Measurements from ENCODE around the gene E2F3. TPM values are rescaled to one million over a fixed set of nuclear protein-coding genes. Genes with fewer than 3 reads are reported as not detected.

E2F3 gene
- total and polyA plus RNA-seq, 12 donors: 5.2 to 12.0 (median 7.8) TPM

DNA sequence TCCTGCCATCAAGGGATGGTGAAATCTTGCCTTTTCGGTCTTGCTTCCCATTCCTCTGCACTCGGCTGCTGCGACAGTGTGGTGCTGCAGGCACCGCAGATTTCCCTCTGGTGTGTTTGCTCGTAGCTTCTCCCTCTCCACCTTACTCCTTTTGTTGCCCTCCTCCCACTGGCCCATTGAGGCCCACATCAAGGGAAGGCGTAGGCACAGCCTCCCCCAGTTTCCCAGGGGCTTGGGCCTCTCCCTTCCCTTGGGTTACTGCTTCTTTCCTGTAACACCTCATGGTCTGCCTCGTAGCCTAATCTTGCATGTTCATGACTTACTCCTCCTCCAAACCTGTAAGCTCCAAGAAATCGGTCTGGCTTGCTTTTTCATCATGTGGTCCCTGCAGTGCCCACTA lies 9.9 kb downstream of the E2F3 start:
- intact Hi-C loops (cut with DNase I): loop anchor here in 1 of 2 donors (10.0 kb wide), 1 partner anchor 113 kb away; no protein-coding TSS in a partner anchor

DNA sequence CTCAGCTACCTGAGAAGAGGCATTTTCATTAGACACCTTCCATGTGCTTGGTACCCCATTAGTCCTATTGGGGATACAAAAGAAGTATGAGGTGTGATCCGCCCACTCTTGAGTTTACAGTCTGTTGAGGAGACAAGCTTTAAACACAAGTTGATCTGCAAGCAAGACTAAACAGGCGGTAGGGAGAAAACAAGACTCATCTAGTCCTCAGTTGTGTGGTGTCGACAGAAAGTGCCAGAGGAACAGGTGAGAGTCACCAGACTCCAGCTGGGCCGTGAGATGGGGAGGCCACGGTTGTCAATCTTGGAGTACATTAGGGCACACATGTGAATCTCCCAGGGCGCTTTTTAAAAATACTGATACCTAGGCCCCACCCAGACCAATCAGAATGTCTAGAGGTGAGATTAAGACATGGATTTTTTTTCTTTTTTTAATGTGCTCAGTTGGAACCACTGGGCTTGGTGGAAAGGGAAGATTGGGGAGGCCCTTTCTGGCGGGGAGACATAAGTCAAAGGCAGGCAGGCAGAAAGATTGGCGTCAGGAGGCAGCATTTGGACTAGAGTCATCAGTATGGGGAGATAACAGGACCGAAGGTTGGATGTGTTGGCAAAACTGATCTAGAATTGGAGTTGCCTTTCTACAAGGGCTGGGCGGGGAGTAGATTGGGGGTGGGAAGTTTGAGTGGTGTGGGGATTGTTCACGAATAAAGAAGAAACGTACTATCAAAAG lies 10.4 kb downstream of the E2F3 start:
- H3K4me1 ChIP-seq (replicated peaks in 1 of 2): peaks cover 0 to 12% of the 10 kb centered on the region in 2 donors
- H3K4me3 ChIP-seq: no peak overlapping the region
- intact Hi-C loops (cut with DNase I): loop anchor here in 1 of 2 donors (10.0 kb wide), 1 partner anchor 113 kb away; no protein-coding TSS in a partner anchor
- DNase-seq: no peak
- H3K9me3 ChIP-seq (replicated peaks in 1 of 3): no peaks in the 10 kb centered on the region
- TF ChIP-seq POLR2A (IDR thresholded peaks at IDR 0.05): no peak
- TF ChIP-seq, protein P1, sequence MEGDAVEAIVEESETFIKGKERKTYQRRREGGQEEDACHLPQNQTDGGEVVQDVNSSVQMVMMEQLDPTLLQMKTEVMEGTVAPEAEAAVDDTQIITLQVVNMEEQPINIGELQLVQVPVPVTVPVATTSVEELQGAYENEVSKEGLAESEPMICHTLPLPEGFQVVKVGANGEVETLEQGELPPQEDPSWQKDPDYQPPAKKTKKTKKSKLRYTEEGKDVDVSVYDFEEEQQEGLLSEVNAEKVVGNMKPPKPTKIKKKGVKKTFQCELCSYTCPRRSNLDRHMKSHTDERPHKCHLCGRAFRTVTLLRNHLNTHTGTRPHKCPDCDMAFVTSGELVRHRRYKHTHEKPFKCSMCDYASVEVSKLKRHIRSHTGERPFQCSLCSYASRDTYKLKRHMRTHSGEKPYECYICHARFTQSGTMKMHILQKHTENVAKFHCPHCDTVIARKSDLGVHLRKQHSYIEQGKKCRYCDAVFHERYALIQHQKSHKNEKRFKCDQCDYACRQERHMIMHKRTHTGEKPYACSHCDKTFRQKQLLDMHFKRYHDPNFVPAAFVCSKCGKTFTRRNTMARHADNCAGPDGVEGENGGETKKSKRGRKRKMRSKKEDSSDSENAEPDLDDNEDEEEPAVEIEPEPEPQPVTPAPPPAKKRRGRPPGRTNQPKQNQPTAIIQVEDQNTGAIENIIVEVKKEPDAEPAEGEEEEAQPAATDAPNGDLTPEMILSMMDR (IDR thresholded peaks at IDR 0.05): no peak
- H3K36me3 ChIP-seq (replicated peaks in 1 of 2): no peaks in the 10 kb centered on the region
- 95 to 98% (median 96%) methylated on average over 12 of the region's 12 CpGs for WGBS, 4 donors
- no peak overlapping the region for H3K27ac ChIP-seq
- H3K27me3 ChIP-seq: no peaks in the 10 kb centered on the region

More for the DNA sequence above, 9.9 kb downstream of the E2F3 start:
- H3K27ac ChIP-seq: no peak overlapping the region
- no peaks in the 10 kb centered on the region for H3K36me3 ChIP-seq (replicated peaks in 1 of 2)
- H3K4me1 ChIP-seq (replicated peaks in 1 of 2): peaks cover 0 to 12% of the 10 kb centered on the region in 2 donors
- no peak overlapping the region for H3K4me3 ChIP-seq
- no peak for TF ChIP-seq POLR2A (IDR thresholded peaks at IDR 0.05)
- TF ChIP-seq, protein P1 (IDR thresholded peaks at IDR 0.05): no peak
- WGBS, 4 donors: 82 to 90% (median 84%) methylated on average over 8 of the region's 8 CpGs
- H3K27me3 ChIP-seq: no peaks in the 10 kb centered on the region
- H3K9me3 ChIP-seq (replicated peaks in 1 of 3): no peaks in the 10 kb centered on the region
- DNase-seq: no peak

DNA sequence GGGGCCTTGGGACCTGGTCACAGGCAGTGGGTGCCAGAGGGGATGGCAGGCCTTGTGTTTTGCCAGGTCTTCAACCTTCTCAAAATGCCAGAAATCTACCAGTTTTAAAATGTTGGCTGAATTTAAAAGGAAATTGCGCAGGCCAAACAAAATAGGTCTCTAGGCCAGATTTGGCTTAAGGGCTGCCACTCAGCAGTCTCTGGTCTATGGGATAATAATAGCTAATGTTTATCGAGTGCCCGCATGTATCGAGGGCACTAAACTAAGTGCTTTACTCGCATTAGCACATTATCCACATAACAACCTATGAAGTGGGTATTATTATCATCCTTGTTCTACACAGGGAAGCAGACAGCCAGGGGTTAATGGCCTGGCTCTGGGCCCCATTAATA lies 11.0 kb downstream of the E2F3 start:
- TF ChIP-seq, protein P1 (IDR thresholded peaks at IDR 0.05): no peak
- TF ChIP-seq POLR2A (IDR thresholded peaks at IDR 0.05): no peak
- no peak overlapping the region for H3K4me3 ChIP-seq
- intact Hi-C loops (cut with DNase I): loop anchor here in 1 of 2 donors (10.0 kb wide), 1 partner anchor 112 kb away; no protein-coding TSS in a partner anchor
- no peaks in the 10 kb centered on the region for H3K27me3 ChIP-seq
- H3K27ac ChIP-seq: no peak overlapping the region
- no peaks in the 10 kb centered on the region for H3K9me3 ChIP-seq (replicated peaks in 1 of 3)
- WGBS, 4 donors: 97 to 98% (median 97%) methylated on average over 5 of the region's 5 CpGs
- H3K36me3 ChIP-seq (replicated peaks in 1 of 2): no peaks in the 10 kb centered on the region
- DNase-seq: no peak
- H3K4me1 ChIP-seq (replicated peaks in 1 of 2): peaks cover 0 to 12% of the 10 kb centered on the region in 2 donors

DNA sequence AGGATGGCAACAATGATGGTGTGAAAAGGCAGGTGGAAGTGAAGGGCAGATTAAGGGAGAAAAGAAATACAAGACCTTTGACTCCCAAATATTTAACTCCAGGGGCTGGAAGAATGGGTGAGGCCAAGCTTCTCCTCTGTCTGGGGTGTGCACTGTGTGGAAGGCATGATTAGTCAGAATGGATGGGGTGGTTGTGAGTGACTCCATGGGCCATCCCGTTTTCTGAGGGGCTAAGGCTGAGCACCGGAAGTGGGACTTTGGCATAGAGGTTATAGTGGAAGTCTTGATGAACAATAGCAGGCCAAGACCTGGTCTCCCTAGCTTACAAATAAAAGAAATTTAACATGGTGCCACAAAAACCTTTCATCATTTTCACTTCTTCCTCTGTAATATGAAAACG lies 12.1 kb downstream of the E2F3 start:
- Histone ChIP-seq H3K4me3 (no peak overlapping the region), H3K27me3 (no peaks in the 10 kb centered on the region), H3K9me3 (replicated peaks in 1 of 3) (no peaks in the 10 kb centered on the region), H3K27ac (no peak overlapping the region), H3K4me1 (replicated peaks in 1 of 2) (peaks cover 0 to 12% of the 10 kb centered on the region in 2 donors), H3K36me3 (replicated peaks in 1 of 2) (no peaks in the 10 kb centered on the region)
- intact Hi-C loops (cut with DNase I): loop anchor here in 1 of 2 donors (10.0 kb wide), 1 partner anchor 111 kb away; no protein-coding TSS in a partner anchor
- WGBS, 4 donors: 70 to 90% (median 80%) methylated on average over 3 of the region's 3 CpGs
- TF ChIP-seq, protein P1 (IDR thresholded peaks at IDR 0.05): no peak
- no peak for TF ChIP-seq POLR2A (IDR thresholded peaks at IDR 0.05)
- DNase-seq: no peak

Measured in adrenal gland (tissue), 12 donors.